OCI-LY3 (cell line): ENCODE data around the gene PLA2G4D.

Experiments used
- EZH2phosphoT487 ChIP-seq: fragments of 200-600 bp; shearing (Covaris generic); IDR thresholded peaks from 2 replicates; pipeline ENCODE4 v1.6.1; 2018; ENCODE audit warnings: antibody characterized with exemption, mixed run types, low read depth
- TF ChIP-seq, protein P1 (sequence below): fragments of 200-600, 300-600 bp; sonication (generic); IDR thresholded peaks from 2 replicates; pipeline ENCODE4 v1.5.1; 2014; ENCODE audit warnings: antibody characterized with exemption, low read length, low read depth

DNA sequence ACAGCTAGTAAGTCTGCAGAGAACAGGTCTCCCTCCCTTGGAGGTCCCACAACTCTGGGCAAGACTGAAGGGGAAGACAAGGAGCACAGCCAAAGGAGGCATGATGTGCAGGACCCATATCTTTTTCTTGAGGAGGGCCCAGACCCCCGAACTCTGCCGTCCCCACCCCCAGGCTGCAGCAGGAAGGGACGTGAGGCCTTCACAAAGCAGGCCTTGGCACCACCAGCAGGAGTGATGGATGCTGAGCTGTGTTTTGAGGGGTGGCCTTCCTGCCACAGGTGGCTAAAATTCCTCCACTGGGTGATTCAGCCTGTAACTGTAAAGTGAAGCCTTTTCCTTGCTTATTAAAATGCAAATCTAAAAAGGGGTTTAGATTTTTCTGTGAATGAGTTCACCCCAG is 8.6 kb downstream of the PLA2G4D start:
- TF ChIP-seq, protein P1, sequence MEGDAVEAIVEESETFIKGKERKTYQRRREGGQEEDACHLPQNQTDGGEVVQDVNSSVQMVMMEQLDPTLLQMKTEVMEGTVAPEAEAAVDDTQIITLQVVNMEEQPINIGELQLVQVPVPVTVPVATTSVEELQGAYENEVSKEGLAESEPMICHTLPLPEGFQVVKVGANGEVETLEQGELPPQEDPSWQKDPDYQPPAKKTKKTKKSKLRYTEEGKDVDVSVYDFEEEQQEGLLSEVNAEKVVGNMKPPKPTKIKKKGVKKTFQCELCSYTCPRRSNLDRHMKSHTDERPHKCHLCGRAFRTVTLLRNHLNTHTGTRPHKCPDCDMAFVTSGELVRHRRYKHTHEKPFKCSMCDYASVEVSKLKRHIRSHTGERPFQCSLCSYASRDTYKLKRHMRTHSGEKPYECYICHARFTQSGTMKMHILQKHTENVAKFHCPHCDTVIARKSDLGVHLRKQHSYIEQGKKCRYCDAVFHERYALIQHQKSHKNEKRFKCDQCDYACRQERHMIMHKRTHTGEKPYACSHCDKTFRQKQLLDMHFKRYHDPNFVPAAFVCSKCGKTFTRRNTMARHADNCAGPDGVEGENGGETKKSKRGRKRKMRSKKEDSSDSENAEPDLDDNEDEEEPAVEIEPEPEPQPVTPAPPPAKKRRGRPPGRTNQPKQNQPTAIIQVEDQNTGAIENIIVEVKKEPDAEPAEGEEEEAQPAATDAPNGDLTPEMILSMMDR = no peak
- no peak for TF ChIP-seq EZH2phosphoT487
